ENCODE measurements around the gene CAMTA1.

Gene CAMTA1

DNA sequence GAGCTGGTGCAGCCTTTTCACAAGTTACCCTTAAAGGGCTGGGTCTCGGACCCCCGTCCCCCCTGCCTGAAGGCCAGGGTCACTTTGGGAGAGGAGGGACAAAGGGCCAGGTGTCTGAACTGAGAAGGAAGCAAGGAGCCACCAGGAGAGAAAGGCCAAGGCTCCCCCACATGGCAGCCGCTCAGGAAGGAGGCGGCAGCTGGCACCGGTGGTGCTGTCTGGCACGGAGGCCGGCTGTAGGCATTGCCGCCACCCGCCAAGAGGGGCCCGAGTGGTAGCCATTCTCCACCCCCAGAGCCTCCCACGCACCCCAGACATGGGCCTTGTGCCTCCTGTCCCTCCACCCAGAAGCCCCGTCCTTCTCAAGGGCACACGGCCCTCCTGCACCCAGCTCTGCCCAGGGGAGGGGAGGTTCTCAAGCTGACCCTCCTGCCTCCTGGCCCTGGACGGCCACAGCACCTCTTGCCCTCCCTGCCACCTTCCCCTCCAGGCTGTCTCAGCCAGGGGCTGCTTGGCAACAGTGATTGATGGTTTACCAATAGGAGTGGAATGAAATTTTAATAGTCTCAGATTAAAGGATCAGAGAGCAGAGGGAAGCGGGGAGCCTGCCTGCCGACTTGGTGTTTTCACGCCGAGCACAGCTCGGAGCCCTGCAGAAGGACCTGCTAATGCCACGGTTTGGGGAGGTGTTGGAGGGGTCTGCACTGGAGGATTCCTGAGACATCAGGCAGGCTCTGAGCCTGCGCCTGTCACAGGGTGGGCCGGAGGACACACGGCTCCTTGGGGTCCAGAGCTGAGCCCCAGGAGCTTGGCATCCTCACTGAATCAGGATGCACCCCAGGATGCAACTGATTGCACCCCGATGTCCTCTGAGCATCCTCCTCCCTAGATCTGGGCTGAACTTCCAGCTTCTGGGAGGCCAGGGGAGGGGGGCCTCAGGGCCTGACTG is 773.9 kb downstream of the CAMTA1 start:
- H2AFZ ChIP-seq (ENCODE audit: insufficient read depth, low read length, poor library complexity) = no peak overlapping the region
- H3K14ac ChIP-seq (ENCODE audit: low read length) = no peak overlapping the region
- no peaks in the 10 kb centered on the region for H3K36me3 ChIP-seq (ENCODE audit: control insufficient read depth in 1 of 2, insufficient read depth in 2 of 2, low read length in 2 of 2)
- no peak overlapping the region for H2AK5ac ChIP-seq (ENCODE audit: low read length)
- no peak overlapping the region for H3K4ac ChIP-seq (ENCODE audit: low read depth, low read length)
- no peaks in the 10 kb centered on the region for H3K4me1 ChIP-seq (ENCODE audit: control insufficient read depth in 1 of 2, insufficient read depth in 2 of 2, low read length in 2 of 2)
- H4K8ac ChIP-seq (ENCODE audit: low read depth, low read length) = no peak overlapping the region
- H3K79me2 ChIP-seq (ENCODE audit: control insufficient read depth, insufficient read depth, low read length, poor library complexity) = no peaks in the 10 kb centered on the region
- H2BK12ac ChIP-seq (ENCODE audit: low read length) = no peak overlapping the region
- no peak overlapping the region for H3K4me2 ChIP-seq (ENCODE audit: low read length)
- no peak overlapping the region for H4K12ac ChIP-seq (ENCODE audit: low read depth, low read length)
- H2BK5ac ChIP-seq (ENCODE audit: low read depth, low read length, poor library complexity) = no peak overlapping the region
- H3K4me3 ChIP-seq (ENCODE audit: low read depth, low read length) = no peak overlapping the region
- no peak for DNase-seq
- H3K23ac ChIP-seq (ENCODE audit: low read length) = no peak overlapping the region
- no CpG with 5 or more reads among the region's 24 CpGs for WGBS (ENCODE audit: extremely low coverage, insufficient coverage, insufficient read length)
- H2BK120ac ChIP-seq (ENCODE audit: insufficient read depth, low read length, poor library complexity) = no peak overlapping the region
- H3K9ac ChIP-seq (ENCODE audit: low read length) = no peak overlapping the region
- no peaks in the 10 kb centered on the region for H3K79me1 ChIP-seq (ENCODE audit: low read length)
- peaks cover 3% of the 10 kb centered on the region for H3K9me3 ChIP-seq (ENCODE audit: insufficient read depth, low read depth, low read length)
- no peaks in the 10 kb centered on the region for H3K27me3 ChIP-seq (ENCODE audit: insufficient read depth, low read length)
- H3K27ac ChIP-seq (ENCODE audit: low read depth, low read length) = no peak overlapping the region
- H3K18ac ChIP-seq (ENCODE audit: low read length) = no peak overlapping the region
- no peak overlapping the region for H4K91ac ChIP-seq (ENCODE audit: low read depth, low read length)

DNA sequence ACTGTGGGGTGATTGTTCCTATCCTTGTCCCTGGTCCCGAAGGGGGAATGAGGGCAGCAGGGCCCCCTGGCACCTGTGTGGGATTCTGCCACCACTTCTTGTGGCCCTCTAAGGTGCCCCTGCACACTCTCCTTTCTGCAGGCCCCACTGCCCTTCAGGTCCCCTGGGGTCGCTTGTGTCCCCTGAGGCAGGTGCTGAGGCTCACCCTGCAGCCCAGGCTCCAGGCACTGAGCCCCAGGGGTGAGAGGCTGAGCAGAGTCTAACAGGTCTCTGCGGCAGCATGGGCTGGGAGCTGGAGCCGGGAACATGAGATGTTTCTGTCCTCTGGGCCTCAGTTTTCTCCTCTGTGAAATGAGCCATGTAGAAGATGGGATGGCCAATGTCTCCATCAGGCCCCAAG is 774.9 kb downstream of the CAMTA1 start:
- Histone ChIP-seq H2BK12ac (ENCODE audit: low read length) (no peak overlapping the region), H3K36me3 (ENCODE audit: control insufficient read depth in 1 of 2, insufficient read depth in 2 of 2, low read length in 2 of 2) (no peaks in the 10 kb centered on the region), H3K18ac (ENCODE audit: low read length) (no peak overlapping the region), H2BK120ac (ENCODE audit: insufficient read depth, low read length, poor library complexity) (no peak overlapping the region), H2BK5ac (ENCODE audit: low read depth, low read length, poor library complexity) (no peak overlapping the region), H3K27ac (ENCODE audit: low read depth, low read length) (no peak overlapping the region), H3K14ac (ENCODE audit: low read length) (no peak overlapping the region), H3K23ac (ENCODE audit: low read length) (no peak overlapping the region), H4K8ac (ENCODE audit: low read depth, low read length) (no peak overlapping the region), H3K4me2 (ENCODE audit: low read length) (no peak overlapping the region), H3K4me3 (ENCODE audit: low read depth, low read length) (no peak overlapping the region), H2AK5ac (ENCODE audit: low read length) (no peak overlapping the region), H3K9me3 (ENCODE audit: insufficient read depth, low read depth, low read length) (no peaks in the 10 kb centered on the region), H3K4me1 (ENCODE audit: control insufficient read depth in 1 of 2, insufficient read depth in 2 of 2, low read length in 2 of 2) (no peaks in the 10 kb centered on the region), H3K79me1 (ENCODE audit: low read length) (no peaks in the 10 kb centered on the region), H3K27me3 (ENCODE audit: insufficient read depth, low read length) (no peaks in the 10 kb centered on the region), H3K79me2 (ENCODE audit: control insufficient read depth, insufficient read depth, low read length, poor library complexity) (no peaks in the 10 kb centered on the region), H3K9ac (ENCODE audit: low read length) (no peak overlapping the region), H4K12ac (ENCODE audit: low read depth, low read length) (no peak overlapping the region), H2AFZ (ENCODE audit: insufficient read depth, low read length, poor library complexity) (no peak overlapping the region), H3K4ac (ENCODE audit: low read depth, low read length) (no peak overlapping the region), H4K91ac (ENCODE audit: low read depth, low read length) (no peak overlapping the region)
- DNase-seq = no peak
- WGBS (ENCODE audit: extremely low coverage, insufficient coverage, insufficient read length) = no CpG with 5 or more reads among the region's 4 CpGs

DNA sequence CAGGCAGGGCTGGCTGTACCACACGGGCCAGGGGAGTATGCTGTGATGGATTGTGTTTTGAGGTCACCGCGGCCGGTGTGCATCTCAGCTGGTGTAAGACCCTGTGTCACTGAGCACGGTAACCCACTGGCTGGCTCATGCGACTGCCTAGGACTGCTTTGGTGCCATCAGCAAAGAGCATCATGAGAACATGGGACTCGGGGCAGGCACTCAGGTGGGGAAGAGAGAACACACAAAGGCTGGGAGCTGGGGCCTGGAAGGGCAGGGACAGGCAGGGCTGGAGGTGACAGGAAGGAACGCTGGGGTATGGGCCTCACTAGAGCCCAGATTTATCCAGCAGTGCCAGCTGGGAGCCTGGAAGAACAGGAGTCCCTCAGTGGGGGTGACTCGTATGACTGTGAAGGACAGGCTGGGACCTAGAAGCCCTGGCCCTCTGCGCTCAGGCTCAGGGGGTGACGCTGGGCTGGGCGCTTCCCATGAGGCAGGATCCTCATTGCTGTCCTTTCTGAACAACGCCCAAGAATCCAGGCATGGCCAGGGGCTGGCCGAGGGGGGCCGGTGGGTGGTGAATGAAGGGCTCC is 775.4 kb downstream of the CAMTA1 start:
- no peak for DNase-seq
- no peak overlapping the region for H2AK5ac ChIP-seq (ENCODE audit: low read length)
- H3K14ac ChIP-seq (ENCODE audit: low read length) = no peak overlapping the region
- no peak overlapping the region for H4K91ac ChIP-seq (ENCODE audit: low read depth, low read length)
- no peaks in the 10 kb centered on the region for H3K36me3 ChIP-seq (ENCODE audit: control insufficient read depth in 1 of 2, insufficient read depth in 2 of 2, low read length in 2 of 2)
- no peaks in the 10 kb centered on the region for H3K27me3 ChIP-seq (ENCODE audit: insufficient read depth, low read length)
- no peak overlapping the region for H3K4me3 ChIP-seq (ENCODE audit: low read depth, low read length)
- H2AFZ ChIP-seq (ENCODE audit: insufficient read depth, low read length, poor library complexity) = no peak overlapping the region
- H4K8ac ChIP-seq (ENCODE audit: low read depth, low read length) = no peak overlapping the region
- no peak overlapping the region for H4K12ac ChIP-seq (ENCODE audit: low read depth, low read length)
- H3K23ac ChIP-seq (ENCODE audit: low read length) = no peak overlapping the region
- no peak overlapping the region for H2BK5ac ChIP-seq (ENCODE audit: low read depth, low read length, poor library complexity)
- no peaks in the 10 kb centered on the region for H3K4me1 ChIP-seq (ENCODE audit: control insufficient read depth in 1 of 2, insufficient read depth in 2 of 2, low read length in 2 of 2)
- H3K4me2 ChIP-seq (ENCODE audit: low read length) = no peak overlapping the region
- no peak overlapping the region for H3K18ac ChIP-seq (ENCODE audit: low read length)
- no peak overlapping the region for H3K9ac ChIP-seq (ENCODE audit: low read length)
- H3K79me2 ChIP-seq (ENCODE audit: control insufficient read depth, insufficient read depth, low read length, poor library complexity) = no peaks in the 10 kb centered on the region
- no peaks in the 10 kb centered on the region for H3K79me1 ChIP-seq (ENCODE audit: low read length)
- H3K27ac ChIP-seq (ENCODE audit: low read depth, low read length) = no peak overlapping the region
- WGBS (ENCODE audit: extremely low coverage, insufficient coverage, insufficient read length) = no CpG with 5 or more reads among the region's 15 CpGs
- H2BK12ac ChIP-seq (ENCODE audit: low read length) = no peak overlapping the region
- H3K9me3 ChIP-seq (ENCODE audit: insufficient read depth, low read depth, low read length) = no peaks in the 10 kb centered on the region
- H3K4ac ChIP-seq (ENCODE audit: low read depth, low read length) = no peak overlapping the region
- H2BK120ac ChIP-seq (ENCODE audit: insufficient read depth, low read length, poor library complexity) = no peak overlapping the region

DNA sequence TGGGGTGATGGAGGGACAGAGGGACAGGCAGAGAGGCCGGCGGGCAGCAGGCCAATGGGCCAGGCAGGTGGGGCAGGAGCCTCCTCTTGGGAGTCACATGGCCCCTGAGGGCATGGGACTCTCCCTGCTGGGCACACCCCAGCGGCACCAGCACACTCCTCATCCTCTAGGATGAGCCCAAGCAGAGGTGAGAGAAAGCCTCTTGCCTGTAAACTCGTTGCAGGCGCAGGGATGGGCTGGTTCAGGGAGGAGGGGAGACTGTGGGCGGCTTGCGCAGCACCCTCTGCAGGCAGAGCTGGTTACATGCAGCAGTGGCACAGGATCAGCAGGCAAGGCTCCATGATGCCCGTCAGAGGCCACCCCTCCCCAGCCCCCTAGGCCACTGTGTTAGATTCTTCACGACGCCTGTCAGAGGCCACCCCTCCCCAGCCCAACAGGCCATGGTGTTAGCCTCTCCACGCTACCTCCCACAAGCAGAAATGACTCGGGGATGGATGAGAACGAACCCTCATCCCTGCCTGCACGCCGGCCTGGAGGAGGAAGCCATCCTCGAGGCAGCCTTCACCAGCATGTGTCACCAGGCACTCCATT is 776.2 kb downstream of the CAMTA1 start:
- no peak overlapping the region for H2AK5ac ChIP-seq (ENCODE audit: low read length)
- H3K79me2 ChIP-seq (ENCODE audit: control insufficient read depth, insufficient read depth, low read length, poor library complexity) = no peaks in the 10 kb centered on the region
- no peak overlapping the region for H2BK12ac ChIP-seq (ENCODE audit: low read length)
- H3K4me1 ChIP-seq (ENCODE audit: control insufficient read depth in 1 of 2, insufficient read depth in 2 of 2, low read length in 2 of 2) = no peaks in the 10 kb centered on the region
- H3K27ac ChIP-seq (ENCODE audit: low read depth, low read length) = no peak overlapping the region
- H3K14ac ChIP-seq (ENCODE audit: low read length) = no peak overlapping the region
- no peaks in the 10 kb centered on the region for H3K9me3 ChIP-seq (ENCODE audit: insufficient read depth, low read depth, low read length)
- no CpG with 5 or more reads among the region's 16 CpGs for WGBS (ENCODE audit: extremely low coverage, insufficient coverage, insufficient read length)
- no peak overlapping the region for H2AFZ ChIP-seq (ENCODE audit: insufficient read depth, low read length, poor library complexity)
- H4K12ac ChIP-seq (ENCODE audit: low read depth, low read length) = no peak overlapping the region
- H3K4me3 ChIP-seq (ENCODE audit: low read depth, low read length) = no peak overlapping the region
- H3K36me3 ChIP-seq (ENCODE audit: control insufficient read depth in 1 of 2, insufficient read depth in 2 of 2, low read length in 2 of 2) = no peaks in the 10 kb centered on the region
- H3K27me3 ChIP-seq (ENCODE audit: insufficient read depth, low read length) = no peaks in the 10 kb centered on the region
- no peak overlapping the region for H3K23ac ChIP-seq (ENCODE audit: low read length)
- H3K4ac ChIP-seq (ENCODE audit: low read depth, low read length) = no peak overlapping the region
- H2BK120ac ChIP-seq (ENCODE audit: insufficient read depth, low read length, poor library complexity) = no peak overlapping the region
- no peak overlapping the region for H3K18ac ChIP-seq (ENCODE audit: low read length)
- no peak overlapping the region for H4K8ac ChIP-seq (ENCODE audit: low read depth, low read length)
- H2BK5ac ChIP-seq (ENCODE audit: low read depth, low read length, poor library complexity) = no peak overlapping the region
- no peak overlapping the region for H3K4me2 ChIP-seq (ENCODE audit: low read length)
- H4K91ac ChIP-seq (ENCODE audit: low read depth, low read length) = no peak overlapping the region
- H3K9ac ChIP-seq (ENCODE audit: low read length) = no peak overlapping the region
- DNase-seq = no peak
- no peaks in the 10 kb centered on the region for H3K79me1 ChIP-seq (ENCODE audit: low read length)
